Measurements from ENCODE around the gene CELF3.

DNA sequence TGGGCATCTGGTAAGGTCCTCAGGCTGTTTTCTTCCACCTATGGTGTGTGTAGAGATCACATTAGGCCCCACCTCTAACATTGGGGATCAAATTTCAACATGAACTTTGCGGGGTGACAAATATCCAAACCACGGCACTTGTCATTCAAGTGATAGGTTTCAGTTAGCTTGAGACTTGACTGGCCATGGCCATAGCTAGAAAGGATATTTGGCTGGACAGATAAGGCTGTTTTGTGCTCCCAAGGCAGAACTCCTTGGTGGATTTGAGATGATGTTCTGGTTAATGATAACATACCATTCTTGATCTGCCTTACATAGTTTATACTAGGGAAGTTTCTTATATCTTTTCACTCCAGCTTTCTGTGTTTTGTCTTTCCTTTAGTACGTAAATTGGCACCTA, 48.5 kb downstream of the CELF3 start:
- TF ChIP-seq CTCF (conservative IDR thresholded peaks at IDR 0.05) (no peak), EZH2 (IDR thresholded peaks at IDR 0.05; ENCODE audit: low read depth) (no peak)

All from PC-9 (cell line).